Measurements from ENCODE around the gene PLA2G1B.

PLA2G1B gene

GRCh38 chr12:120327593-120327992 is at the start of gene PLA2G1B:
PLA2G1B (minus strand) TSS chr12:120327779; CDS start chr12:120327753, 26 bp downstream.
- no peak for DNase-seq

GRCh38 chr12:120376934-120377572 is 49.5 kb upstream of the PLA2G1B start:
- DNase-seq: no peak

DNA sequence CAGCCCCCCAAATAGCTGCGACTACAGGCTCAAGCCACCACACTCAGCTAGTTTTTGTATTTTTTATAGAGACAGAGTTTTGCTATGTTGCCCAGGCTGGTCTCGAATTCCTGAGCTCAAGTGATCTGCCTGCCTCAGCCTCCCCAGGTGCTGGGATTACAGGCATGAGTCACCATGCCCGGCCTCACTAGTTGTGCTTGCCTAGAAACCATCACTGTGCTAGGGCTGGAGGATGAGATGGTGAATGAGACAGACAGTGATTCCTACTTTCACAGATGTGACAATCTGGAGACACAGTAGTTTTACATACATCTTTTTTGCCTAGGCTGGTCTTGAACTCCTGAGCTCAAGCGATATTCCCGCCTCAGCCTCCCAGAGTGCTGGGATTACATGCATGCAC is 48.8 kb upstream of the PLA2G1B start:
- DNase-seq: no peak

GRCh38 chr12:120376009-120376408 is 48.4 kb upstream of the PLA2G1B start:
- DNase-seq: no peak

- DNase-seq: no peak
Measured at GRCh38 chr12:120373683-120374082, 46.1 kb upstream of the PLA2G1B start.

GRCh38 chr12:120370343-120371243 is 43.0 kb upstream of the PLA2G1B start:
- no peak for DNase-seq

DNA sequence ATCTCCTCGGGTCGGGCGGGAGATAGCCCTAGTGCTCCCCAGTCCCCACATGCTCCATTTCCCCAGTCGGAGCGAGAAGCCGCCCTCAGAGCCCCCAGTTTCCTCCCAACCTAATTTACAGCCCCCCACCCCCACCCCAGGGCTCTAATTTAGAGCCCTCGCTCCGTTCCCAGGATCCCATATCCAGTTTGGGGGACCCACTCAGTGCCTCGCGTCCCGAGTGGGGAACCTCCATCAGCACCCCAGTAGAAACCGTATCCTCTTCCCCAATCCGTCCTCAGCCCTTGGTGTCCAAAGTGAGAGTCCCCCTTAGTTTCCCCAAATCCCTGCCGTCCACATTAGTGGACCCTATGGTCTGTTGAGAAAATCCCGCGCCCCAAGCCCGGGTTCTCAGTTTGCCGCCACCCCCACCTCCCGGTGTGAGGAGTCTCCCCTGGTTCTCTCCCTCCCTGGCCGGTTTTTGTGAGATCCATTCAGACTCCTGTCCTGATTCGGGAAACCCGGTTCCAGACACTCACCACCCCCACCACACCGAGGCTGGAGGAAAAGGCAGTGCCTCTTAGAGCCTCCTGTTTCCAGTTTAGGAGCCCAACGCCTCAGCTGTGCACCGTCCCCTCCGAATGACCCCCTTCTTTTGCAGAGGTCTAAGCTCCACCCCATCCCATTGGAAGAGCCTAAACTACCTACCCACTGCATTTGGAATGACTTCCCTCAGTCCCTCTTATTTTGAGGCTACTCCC is 42.2 kb upstream of the PLA2G1B start:
- DNase-seq: no peak

DNA sequence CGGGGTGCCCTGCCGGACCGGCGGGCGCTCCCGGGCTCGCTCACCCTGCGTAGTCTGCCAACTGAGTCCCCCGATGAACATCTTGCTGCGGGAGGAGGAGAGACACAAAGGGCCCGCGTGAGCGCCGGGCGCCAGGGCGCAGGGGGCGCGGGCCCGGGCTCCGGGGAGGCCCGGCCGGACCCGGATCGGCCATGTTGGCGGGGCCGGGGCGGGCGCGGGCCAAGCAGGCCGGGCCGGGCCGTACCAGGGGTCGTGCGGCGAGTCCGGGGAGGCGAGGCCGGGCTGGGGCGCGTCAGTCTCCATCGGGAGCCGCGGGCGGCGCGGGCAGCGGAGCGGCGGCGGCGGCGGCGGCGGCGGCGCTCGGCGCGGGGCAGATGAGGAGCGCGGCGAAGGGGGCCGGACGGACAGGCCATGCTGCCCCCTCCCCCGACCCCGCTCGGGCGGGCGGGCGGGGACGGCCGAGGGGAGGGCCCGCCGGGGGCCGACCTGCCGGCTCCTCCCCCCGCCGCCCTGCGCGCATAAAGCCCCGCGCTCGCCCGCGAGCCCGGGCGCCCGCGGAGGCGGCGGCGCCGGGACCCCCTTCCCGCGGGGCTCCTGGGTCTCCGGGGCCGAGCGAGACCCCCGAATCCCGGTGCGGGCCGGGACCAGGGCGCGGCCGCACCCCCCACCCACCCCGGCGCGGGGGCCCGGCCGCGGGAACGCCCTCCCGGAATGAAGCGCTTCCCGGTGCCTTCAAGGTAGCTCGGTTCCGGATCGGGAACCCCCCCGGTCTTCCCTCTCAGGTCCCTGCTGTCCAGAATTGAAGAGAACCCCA is 41.4 kb upstream of the PLA2G1B start, which contains the start of gene MSI1:
TSS of gene MSI1 (minus strand) at position 376 of the 814 bp plus-strand sequence. CDS start at position 303, 73 bp downstream.
- DNase-seq: no peak

DNA sequence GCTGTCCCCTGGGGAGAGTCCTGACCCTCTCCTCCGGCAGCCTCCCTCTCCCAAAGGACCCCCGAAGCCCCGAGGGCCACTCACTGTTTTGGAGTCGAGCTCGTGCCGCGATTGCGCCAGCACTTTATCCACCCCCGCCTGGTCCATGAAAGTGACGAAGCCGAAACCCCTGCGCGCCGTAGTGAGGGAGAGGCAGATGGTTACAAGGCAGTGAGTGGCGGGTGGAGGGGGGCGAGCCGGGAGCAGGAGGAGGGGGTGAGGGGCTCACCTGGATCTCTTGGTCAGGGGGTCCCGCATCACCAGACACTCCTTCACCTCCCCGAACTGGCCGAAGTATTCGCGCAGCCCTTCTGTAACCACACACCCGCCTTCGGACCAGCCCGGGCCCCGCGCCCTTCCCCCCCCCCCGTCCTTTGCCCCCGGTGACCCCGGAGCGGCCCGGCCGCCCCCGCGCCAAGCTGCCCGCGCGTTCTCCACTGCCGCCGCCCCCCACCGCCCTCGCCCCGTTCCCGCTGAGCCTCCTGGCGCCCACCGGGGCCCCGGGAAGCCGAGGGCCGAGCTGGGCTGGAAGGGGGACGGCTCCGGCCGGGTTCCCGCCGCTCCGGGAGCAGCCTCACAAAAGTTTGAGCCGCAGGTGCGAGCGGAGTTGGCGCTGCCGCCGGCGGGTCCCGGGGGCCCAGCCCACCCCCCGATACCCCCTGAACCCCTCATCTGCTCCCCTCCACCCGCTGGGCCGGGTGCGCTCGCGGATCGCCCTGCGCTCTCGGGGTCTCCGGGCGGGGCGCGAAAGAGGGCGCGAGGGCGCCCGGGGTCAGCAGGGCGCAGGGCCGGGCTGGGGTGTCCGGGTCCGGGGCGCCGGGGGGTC is 40.6 kb upstream of the PLA2G1B start:
- DNase-seq: no peak

DNA sequence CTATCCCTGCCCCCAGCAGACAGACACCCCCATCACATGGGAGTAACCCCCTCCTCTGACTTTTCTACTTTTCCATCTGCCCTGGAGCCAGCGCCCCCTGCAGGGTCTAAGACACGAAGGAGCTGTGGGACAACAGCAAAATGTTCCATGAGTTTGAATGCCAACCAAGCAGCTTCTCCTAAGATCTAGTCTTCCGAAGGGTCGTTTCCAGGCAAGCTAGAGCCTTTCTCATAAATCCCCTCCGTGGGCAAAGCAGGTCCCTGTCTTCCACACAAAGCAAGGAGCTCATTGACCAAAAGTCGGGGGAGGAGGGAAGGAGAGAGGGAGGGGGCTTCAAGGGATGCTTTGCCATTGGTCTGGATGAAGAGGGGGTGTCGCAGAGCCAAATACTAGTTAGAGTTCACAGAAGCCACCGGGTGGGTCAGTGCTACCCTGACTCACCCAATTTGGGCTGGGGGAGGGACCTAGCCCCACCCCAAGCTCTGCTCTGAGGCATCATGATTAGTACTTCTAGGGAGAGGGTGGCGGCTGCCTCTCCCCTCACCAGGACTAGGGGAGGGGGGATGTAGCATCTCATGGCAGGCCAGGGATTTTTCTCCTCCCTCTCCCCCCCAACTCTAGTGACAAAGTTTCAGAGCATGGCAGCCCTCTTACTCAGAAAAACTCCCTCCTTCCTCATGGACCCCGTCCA is 39.8 kb upstream of the PLA2G1B start:
- DNase-seq: no peak

GRCh38 chr12:120366845-120367232 is 39.3 kb upstream of the PLA2G1B start:
- DNase-seq: no peak

DNA sequence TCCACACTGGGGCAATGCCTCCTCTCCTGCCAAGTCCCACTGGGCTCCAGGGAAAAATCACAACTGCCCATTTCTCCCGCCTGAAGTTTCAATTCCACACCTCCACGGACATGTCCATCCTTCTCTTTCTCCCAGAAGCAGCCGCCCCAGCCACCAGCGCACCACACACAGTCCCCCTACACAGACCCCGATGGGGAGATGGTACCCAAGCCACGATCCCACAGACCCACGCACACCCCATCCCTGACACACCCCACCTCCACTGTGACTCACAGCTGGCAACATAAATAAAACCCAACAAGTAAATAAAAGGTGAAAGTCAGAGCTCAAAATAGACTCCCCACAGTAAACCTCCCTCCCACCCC is 38.7 kb upstream of the PLA2G1B start:
- no peak for DNase-seq

DNA sequence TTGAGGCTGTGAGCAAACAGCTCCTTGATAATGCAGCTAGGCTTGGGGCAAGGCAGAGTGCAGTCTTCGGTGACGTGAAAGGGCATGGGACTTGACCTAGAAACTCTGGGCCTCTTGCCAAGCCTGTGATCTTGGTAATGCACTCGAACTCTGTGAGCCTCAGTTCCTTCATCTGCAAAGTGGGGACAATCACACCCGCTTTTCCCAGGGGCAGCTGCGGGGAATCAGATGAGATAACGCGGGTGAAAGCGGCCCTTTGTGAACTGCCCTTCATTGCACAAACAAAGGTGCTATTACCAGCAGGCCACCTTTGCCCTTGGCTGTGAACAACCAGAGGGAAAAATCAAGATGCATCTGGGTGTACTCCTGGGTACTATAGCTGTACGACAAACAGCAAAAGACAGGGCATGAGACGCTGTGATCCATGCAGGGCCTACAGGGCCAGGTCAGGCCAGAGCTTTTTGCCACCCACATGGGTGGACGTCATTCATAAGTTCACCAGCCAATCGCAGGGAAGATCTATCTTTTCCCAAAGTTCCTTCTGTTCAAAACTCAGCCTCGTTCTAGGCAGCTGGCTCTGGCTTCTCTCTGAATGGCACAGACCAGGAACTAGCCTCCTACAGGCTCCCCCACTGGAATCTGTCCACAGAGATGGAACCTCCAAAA is 38.2 kb upstream of the PLA2G1B start:
- no peak for DNase-seq

DNA sequence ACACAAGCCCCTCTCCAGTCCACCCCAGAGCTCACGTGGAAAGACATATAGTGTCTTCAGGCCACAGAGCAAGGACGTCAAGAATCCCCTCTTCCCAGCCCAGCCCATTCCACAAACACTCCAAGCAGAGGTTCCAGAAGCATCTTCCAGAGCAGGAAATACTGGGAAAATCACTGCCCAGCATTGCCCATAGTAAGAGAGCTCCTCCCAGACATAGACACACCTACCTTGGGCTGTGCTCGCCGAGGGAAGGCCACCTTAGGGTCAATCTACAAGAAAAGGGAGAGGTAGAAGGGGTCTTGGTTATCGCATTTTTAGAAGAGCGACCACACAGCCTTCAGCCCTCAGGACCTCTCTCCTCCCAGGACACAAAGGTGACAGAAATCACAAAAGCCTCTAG is 36.9 kb upstream of the PLA2G1B start:
- DNase-seq: no peak

DNA sequence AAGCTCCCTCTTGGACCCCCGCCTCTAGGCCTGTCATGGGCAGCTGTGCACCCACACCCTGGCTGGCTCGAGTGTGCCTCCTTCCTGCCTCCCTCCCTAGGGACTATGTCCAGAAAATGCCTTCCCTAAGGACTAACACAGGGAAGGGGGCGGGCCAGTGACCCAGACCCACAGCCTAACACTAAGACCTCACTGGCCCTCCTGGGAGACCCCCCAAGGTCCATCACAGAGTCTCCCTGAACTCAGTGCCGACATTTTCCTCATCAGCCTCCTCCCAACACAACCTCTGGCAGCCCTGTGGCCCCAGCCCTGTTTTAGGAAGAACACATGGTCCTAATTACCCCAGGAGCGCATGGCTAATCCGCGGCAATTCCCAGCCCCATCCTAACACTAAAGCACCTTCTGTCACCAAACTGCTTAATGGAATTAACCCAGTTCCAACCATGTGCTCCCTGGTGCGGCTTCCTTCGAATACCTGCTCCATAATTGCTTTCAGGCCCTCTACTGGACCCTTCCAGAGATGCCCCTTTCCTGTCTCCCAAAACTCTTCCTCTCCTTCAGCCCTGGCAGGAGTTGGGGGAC is 35.8 kb upstream of the PLA2G1B start:
- DNase-seq: no peak

GRCh38 chr12:120362516-120363273 is 35.1 kb upstream of the PLA2G1B start:
- DNase-seq: no peak

- DNase-seq: no peak
Measured at GRCh38 chr12:120361506-120362208, 34.1 kb upstream of the PLA2G1B start.

GRCh38 chr12:120359128-120359527 is 31.5 kb upstream of the PLA2G1B start:
- no peak for DNase-seq

All from CD4-positive, alpha-beta T cell treated with Interleukin-12 subunit alpha and Interleukin-12 subunit beta, for 1 hour (primary cell).